Gastrocnemius medialis (tissue), 4 donors: ENCODE results near the gene ACOXL.

Experiments used
- CTCF ChIP-seq, 5 experiments: fragments of 450-650 bp in 3 of 5; fragments of 200-600 bp in 2 of 5; sonication (generic) in 2 of 5; IDR thresholded peaks in 4 of 5; conservative IDR thresholded peaks in 1 of 5; 1 replicate in 4 of 5; 2 replicates in 1 of 5; pipeline ENCODE4 v1.5.1; 2016 to 2019; ENCODE audit warnings: antibody characterized with exemption in 5 of 5, mild to moderate bottlenecking in 3 of 5, moderate library complexity in 3 of 5
- POLR2A ChIP-seq, 2 donors: fragments of 450-650 bp; IDR thresholded peaks; one replicate each; pipeline ENCODE4 v1.6.1; 2017; ENCODE audit warnings: antibody characterized with exemption in 2 of 2, mild to moderate bottlenecking in 2 of 2, moderate library complexity in 2 of 2

GRCh38 chr2:111072220-111072871 is 340.0 kb downstream of the ACOXL start:
- TF ChIP-seq CTCF (IDR thresholded peaks at IDR 0.05 in 4 of 5, conservative IDR thresholded peaks at IDR 0.05 in 1 of 5): no peak
- no peak for TF ChIP-seq POLR2A (IDR thresholded peaks at IDR 0.05)
